Muscle of back (tissue), 11 donors: Measurements from ENCODE around the gene TMEM25. TPM values are rescaled to one million over a fixed set of nuclear protein-coding genes. Genes with fewer than 3 reads are reported as not detected.
"Not testable (repeated sequence)": the region's sequence is repeated elsewhere in the genome, so short reads cannot be mapped to it uniquely, and the experiment has no call there.

Experiments used
- DNase-seq, 3 donors: peaks; one replicate each; pipeline versions ENCODE4 v3.0.0 to v3.0.0-alpha.2; 2013
- polyA plus RNA-seq, 10 donors: library from polyadenylated mRNA; unstranded; fragments of 120-200 nt; gene quantifications; one replicate each; pipeline ENCODE4 v1.2.1, GENCODE V29; 2013; ENCODE audit not compliant: insufficient read length in 10 of 10

TMEM25 gene
- polyA plus RNA-seq, 10 donors = 14.1 to 22.2 (median 16.3) TPM

- not testable (repeated sequence) for DNase-seq
Observed at GRCh38 chr11:118577995-118578394, 47.0 kb downstream of the TMEM25 start.

GRCh38 chr11:118581057-118581456 lies 50.1 kb downstream of the TMEM25 start:
- no peak for DNase-seq

Other genes with a start within 250 kb of the TMEM25 start
- 10 to 100 TPM in 1 of 10 donors, 1 to 10 TPM in 1, under 1 TPM in 8; 0.20 to 26.8 (median 0.59) TPM for gene CD3E, start 226.5 kb upstream of the TMEM25 start, polyA plus RNA-seq
- gene CD3D, start 188.5 kb upstream of the TMEM25 start, polyA plus RNA-seq = 10 to 100 TPM in 1 of 10 donors, 1 to 10 TPM in 1, under 1 TPM in 2, not detected in 6; 0.29 to 16.5 (median 1.5) TPM
- gene CD3G, start 186.8 kb upstream of the TMEM25 start, polyA plus RNA-seq = 1 to 10 TPM in 2 of 10 donors, under 1 TPM in 7, not detected in 1; 0.14 to 5.4 (median 0.31) TPM
- 10 to 100 TPM; 16.4 to 28.0 (median 23.8) TPM for gene UBE4A, start 171.6 kb upstream of the TMEM25 start, polyA plus RNA-seq
- gene ATP5MG, start 129.6 kb upstream of the TMEM25 start, polyA plus RNA-seq = 100 to 1,000 TPM; 318 to 455 (median 363) TPM
- gene KMT2A, start 94.7 kb upstream of the TMEM25 start, polyA plus RNA-seq = 10 to 100 TPM; 22.6 to 34.0 (median 28.4) TPM
- 1 to 10 TPM in 9 of 10 donors, under 1 TPM in 1; 0.64 to 2.3 (median 1.8) TPM for gene TTC36, start 3.7 kb upstream of the TMEM25 start, polyA plus RNA-seq
- gene IFT46, start 34.7 kb downstream of the TMEM25 start, polyA plus RNA-seq = 10 to 100 TPM; 17.3 to 25.7 (median 20.6) TPM
- 100 to 1,000 TPM; 128 to 165 (median 147) TPM for gene ARCN1, start 41.2 kb downstream of the TMEM25 start, polyA plus RNA-seq
- gene PHLDB1, start 76.4 kb downstream of the TMEM25 start, polyA plus RNA-seq = 100 to 1,000 TPM in 1 of 10 donors, 10 to 100 TPM in 9; 73.1 to 113 (median 83.4) TPM
- under 1 TPM in 9 of 10 donors, not detected in 1; 0.05 to 0.75 (median 0.27) TPM for gene TREH, start 148.5 kb downstream of the TMEM25 start, polyA plus RNA-seq